HG03442 (cell line): ENCODE measurements around the gene FYCO1.
"Not testable (repeated sequence)": the region's sequence is repeated elsewhere in the genome, so short reads cannot be mapped to it uniquely, and the experiment has no call there.

Experiments
- ATAC-seq: cut with Tn5 transposase; IDR thresholded peaks from one replicate; pipeline ENCODE4 v1.9.1; 2021; ENCODE audit warnings: mild to moderate bottlenecking, moderate library complexity; ENCODE audit not compliant: unreplicated experiment

The FYCO1 gene

GRCh38 chr3:46010519-46011113 lies 15.0 kb upstream of the FYCO1 start:
- no peak for ATAC-seq

DNA sequence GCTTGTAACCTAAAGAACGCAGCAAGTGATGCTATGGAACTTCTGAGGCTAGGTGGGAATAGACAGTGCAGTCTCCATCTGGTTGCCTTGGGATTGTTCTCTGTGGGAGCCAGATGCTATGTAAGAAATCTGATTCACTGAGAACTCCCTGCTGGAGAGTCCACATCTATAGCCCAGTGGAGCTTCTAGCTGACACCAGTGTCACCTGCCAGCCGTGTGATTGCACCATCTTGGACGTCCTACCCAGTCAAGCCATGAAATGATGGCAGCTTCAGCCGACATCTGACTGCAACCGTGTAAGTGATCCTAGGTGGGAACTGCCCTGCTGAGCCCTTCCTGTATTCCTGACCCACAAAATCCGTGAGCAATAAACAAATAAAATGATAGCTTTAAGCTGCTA lies 12.4 kb upstream of the FYCO1 start:
- ATAC-seq = no peak

- ATAC-seq = no peak
Measured at GRCh38 chr3:46007280-46007679, 11.7 kb upstream of the FYCO1 start.

GRCh38 chr3:46006238-46007032 lies 10.8 kb upstream of the FYCO1 start:
- ATAC-seq = no peak

- ATAC-seq = not testable (repeated sequence)
Measured at GRCh38 chr3:46003706-46004105, 8.1 kb upstream of the FYCO1 start.

DNA sequence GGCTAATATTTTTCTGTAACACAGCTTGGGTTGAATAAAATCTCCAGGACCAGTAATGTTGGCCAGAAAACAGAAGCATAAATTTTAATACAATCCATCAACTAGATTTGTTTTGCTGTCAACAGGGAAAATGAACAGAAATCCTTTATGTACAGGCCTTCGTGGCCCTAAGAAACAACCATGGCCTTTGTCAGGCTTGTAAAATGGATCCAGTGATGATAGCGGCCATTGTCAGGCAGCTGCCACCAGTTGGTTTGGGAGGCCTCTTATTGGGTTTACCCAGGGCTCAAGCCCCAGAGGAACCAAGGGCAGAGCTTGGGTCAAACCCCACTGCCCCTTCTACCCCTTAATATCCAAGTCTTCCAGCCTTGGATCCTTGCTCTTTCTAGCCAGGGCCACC lies 5.6 kb upstream of the FYCO1 start:
- no peak for ATAC-seq

DNA sequence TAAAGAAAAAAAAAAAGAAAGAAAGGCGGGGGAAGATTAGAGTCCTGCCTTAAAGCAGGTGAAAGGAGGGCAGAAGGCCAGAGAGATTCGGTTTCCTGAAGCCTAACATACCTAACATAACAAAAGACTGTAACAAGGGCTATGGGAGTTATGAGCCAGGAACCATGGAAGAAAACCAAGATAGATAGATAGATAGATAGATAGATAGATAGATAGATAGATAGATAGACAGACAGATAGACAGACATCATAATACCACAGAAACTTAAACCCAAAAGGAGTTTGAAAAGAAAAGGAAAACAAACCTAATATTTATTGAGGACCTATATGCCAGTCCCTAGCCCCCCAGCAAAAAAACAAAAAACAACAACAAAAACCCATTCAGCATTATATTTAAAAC lies 2.3 kb upstream of the FYCO1 start:
- no peak for ATAC-seq

- ATAC-seq = not testable (repeated sequence)
Measured at GRCh38 chr3:45997499-45997898, 1.9 kb upstream of the FYCO1 start.

DNA sequence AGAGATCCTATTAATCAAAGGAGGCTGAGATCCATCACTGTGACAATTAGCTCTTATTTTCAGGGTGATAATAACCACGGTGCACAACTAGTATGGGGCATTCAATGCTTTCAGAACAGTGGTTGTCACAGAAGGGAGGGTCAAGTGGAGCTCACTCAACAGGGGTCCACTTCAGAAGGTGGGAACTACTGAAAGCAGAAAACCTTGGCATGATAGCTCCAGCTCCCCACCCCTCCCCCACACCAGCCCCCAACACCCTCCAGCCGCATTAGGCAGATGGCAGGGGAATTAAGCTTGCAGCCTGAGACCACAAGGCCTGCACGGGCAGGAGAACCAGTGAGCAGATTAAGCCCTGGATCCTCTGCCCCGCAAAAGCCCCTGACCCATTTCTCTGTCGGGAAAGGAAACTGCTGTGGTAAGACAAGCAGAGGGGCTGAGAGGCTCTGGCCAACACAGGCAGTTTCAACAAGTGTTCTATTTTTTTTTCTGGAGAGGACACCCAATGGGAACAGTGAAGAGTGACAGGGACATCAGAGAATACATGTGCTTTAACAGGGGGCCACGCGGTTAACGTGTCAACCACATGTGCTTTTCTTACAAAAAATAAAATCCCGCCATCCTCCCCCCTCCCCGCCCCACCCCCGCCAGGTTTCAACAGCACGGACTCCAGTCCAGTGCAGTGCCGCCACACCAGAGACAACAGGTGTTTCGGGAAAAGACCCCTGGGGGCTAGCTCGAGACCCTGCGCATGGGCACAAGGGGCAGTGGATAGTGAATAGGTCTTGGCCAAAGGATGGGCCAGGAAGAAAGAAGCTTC lies 997 bp downstream of the FYCO1 start:
- ATAC-seq = peak; percentile 6

DNA sequence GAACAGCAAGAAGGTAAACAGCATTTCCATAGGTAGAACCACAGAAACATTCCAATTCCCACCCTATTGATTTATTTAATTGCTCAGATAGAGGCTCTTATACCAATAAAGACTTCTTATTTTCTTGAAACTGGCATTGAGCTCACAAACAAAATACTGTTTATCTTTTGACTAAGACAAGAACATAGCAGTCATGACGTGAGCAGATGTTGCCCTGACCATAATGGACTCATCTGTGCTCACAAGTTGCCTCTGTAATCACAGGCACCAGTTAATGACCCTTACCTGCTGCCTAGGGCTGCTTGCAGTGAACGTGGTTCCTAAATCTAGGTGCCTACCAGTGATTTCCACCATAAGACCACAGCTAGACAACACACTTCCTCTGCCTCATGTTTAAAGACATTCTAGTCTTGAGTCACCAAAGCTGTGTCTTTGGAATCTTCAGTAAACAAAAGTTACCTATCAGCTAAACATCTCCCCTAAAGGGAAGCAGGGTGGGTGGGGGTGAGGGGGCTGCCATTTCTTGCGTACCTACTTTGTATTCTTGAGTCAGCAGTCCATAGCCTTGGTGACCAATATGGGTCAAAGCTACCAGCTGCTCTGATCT lies 2.1 kb downstream of the FYCO1 start:
- no peak for ATAC-seq

- ATAC-seq = no peak
Measured at GRCh38 chr3:45992821-45993221, 2.8 kb downstream of the FYCO1 start.

- no peak for ATAC-seq
Measured at GRCh38 chr3:45992133-45992729, 3.4 kb downstream of the FYCO1 start.

DNA sequence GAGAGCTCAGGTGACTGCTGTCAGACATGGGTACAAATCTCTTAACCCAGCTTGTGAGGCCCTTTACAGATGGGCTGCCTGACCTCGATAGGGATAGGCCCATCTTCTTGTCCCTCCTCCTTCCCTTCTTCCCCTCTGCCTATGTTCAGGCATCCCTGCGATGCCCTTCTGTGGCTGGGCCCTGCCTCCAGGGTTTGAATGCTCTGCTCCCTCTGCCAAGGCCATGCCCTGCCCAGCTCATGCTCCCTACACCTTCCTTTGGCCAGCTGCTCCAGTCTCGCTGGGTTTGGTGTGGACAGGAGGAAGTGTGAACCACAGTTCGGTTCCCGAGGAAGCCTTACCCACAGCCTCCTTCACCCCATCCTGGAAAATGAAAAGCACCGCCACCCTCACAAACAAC lies 4.3 kb downstream of the FYCO1 start:
- no peak for ATAC-seq

- ATAC-seq = no peak
Measured at GRCh38 chr3:45990181-45990580, 5.4 kb downstream of the FYCO1 start.

DNA sequence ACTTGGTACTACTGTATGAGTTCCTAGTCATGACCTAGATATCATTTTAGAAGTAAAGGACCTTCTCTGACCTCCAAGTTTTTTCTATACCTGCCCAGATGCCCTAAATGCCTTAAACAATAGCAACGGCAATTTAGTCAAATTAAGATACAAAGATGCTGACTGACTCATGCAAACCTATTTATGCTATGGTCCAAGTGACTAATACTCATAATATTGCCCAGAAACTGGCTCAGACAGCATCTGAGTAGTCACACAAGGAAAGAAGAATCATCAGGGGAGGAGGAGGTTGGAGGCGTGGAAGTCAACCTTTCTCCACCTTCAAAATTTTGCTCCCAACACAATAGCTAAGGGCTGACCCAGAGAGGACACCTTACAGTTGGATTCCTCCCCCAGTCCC lies 6.8 kb downstream of the FYCO1 start:
- no peak for ATAC-seq

DNA sequence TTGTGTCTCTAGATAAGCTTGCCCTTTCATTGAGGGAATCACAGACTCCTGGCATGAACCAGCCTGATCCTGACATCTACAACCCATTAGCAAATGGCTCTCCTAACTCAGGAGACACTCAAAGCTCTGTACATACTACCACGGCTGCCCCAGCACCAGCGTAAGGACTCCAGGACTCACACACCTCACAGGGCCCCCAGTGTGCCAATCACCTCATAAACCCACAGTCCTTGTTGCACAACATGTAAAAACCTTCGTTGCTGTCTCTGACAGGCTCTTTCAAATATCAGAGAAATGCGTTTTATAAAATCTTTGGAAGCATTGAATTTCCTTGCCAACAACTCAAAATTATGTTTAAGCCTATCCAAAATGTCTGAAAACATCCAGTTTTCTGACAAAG lies 7.3 kb downstream of the FYCO1 start:
- ATAC-seq = no peak

DNA sequence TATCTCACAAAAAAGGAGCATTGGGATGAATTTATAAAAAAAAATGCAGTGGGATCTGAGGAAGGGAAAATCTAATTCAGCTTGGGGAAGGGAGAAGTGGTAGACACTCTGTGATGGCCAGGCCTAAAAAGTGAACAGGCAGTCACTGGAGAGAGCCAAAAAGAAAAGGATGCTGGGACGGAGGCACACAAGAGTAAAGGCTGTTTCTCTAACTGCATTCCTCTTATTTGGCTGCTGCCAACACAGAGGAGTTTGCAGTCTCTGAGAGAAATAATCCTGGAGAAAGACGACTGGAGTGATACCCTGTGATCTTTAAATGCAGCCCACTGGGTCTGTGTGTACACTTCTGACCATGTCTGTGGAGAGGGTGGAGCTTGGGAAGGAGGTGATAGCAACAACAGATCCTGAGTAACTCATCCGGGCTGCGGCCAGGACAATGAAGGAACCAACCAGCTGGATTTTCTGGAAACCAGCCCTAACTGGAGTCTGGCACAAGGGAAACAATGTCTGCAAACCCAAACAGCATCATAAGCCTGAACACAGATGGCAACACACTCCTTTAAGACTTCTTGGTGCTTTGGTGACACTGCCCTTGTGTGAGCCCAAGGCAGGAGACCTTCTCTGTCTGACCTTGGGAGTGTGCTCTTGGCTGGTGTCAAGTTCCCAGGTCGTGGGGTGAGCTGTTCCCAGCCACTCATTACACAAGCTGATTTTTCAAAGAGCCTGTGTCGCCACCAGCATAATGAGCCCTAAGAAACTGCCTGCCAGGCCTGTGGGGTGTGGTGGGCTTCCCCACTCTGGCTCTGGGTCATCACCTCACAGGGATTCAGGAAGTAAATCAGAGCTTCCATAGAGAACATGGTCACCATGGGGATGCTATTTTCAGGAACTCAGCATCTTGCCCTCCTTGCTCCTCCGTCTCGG lies 8.0 kb downstream of the FYCO1 start:
- ATAC-seq = no peak

- ATAC-seq = no peak
Measured at GRCh38 chr3:45986303-45986982, 9.2 kb downstream of the FYCO1 start.

DNA sequence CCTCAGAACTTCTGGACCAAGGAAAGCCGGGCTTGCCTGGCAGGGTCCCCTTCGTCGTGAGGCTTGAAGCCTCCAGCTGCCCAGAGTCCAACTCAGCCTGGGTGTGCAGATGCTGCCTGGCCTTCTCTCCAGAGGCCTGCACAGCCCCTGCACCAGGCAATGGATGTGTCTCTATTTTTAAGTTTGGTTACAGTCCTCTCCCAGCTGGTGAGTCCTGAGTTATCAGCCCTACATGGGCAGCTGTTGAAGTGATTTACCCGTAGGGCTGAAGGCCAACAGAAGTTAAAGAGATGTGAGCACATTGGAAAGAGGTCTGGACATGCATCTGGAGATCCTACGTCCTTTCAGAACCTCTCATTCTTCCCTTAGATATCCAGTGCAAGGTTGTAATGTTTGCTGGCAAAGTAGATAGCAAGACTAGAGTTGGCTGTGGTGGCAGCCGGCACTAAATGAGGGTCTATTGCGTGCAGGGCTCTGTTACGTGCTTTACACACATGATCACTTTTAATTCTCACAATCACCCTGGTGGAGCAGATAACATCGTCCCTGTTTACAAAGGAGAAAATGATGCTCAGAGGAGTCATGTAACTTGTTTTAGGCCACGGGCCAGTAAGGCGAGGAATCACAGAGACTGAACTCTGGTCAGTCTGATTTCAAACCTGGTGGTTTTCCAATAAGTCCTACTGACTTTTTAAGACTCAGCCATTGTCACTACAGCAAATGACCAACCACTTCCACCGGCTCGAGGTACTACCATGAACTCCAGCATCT lies 9.9 kb downstream of the FYCO1 start:
- ATAC-seq = no peak
